Type B pancreatic cell (in vitro differentiated cells): ENCODE results near the gene IL1RAPL2. TPM values are rescaled to one million over a fixed set of nuclear protein-coding genes. Genes with fewer than 3 reads are reported as not detected.

Experiments used
- DNase-seq: peaks from one replicate; pipeline ENCODE4 v3.0.0; 2021; ENCODE audit warnings: mixed read lengths; ENCODE audit not compliant: unreplicated experiment; ENCODE audit errors: extremely low spot score
- H3K27ac Mint-ChIP-seq: 2 replicates; pipeline ENCODE4 v1.8.0; 2021; ENCODE audit warnings: mild to moderate bottlenecking, mixed read lengths
- H3K27me3 Mint-ChIP-seq: 2 replicates; pipeline ENCODE4 v1.8.0; 2021; ENCODE audit warnings: mixed read lengths
- H3K36me3 Mint-ChIP-seq: 2 replicates; pipeline ENCODE4 v1.8.0; 2021; ENCODE audit warnings: mixed read lengths
- H3K4me1 Mint-ChIP-seq: one replicate; pipeline ENCODE4 v1.8.0; 2021; ENCODE audit warnings: mixed read lengths; ENCODE audit not compliant: unreplicated experiment
- H3K4me3 Mint-ChIP-seq: 2 replicates; pipeline ENCODE4 v1.8.0; 2021; ENCODE audit warnings: mild to moderate bottlenecking, mixed read lengths
- H3K9me3 Mint-ChIP-seq: 2 replicates; pipeline ENCODE4 v1.8.0; 2021; ENCODE audit warnings: mixed read lengths
- CTCF ChIP-seq: fragments of 200-600 bp; sonication (generic); conservative IDR thresholded peaks from 2 replicates; pipeline ENCODE4 v1.5.0; 2021; ENCODE audit warnings: antibody characterized with exemption, mild to moderate bottlenecking
- total RNA-seq: library from RNA; stranded (reverse); gene quantifications from 2 replicates; pipeline ENCODE4 v1.2.1, GENCODE V29; 2021; ENCODE audit warnings: low replicate concordance

IL1RAPL2 gene
- total RNA-seq, 1 donor from 2014 or later = 4.5 TPM

GRCh38 chrX:105703876-105704275 lies 1137.9 kb downstream of the IL1RAPL2 start:
- Mint-ChIP-seq H3K4me3 (no peak overlapping the region), H3K4me1 (peaks cover 6% of the 10 kb centered on the region), H3K36me3 (no peaks in the 10 kb centered on the region), H3K27me3 (no peaks in the 10 kb centered on the region), H3K27ac (no peak overlapping the region), H3K9me3 (no peaks in the 10 kb centered on the region)
- no peak for DNase-seq
- no peak for TF ChIP-seq CTCF

DNA sequence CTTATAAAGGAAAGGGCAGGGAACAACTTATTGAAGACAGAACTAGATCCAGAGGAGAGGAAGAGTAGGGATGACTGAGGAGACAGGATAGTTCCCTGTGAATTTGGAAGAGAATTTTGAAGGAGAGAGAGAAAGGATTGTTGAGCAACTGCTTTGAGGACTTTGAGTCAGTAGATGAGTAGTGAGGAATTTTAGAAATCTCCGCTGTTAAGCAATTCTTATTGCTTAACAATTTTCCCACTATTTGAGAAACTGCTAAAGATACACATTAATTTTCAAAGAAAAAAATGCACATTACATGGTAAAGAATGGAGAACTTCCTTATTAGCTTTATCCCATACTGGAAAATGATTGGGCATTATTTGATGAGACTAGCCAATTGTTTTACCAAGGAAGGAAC lies 1140.0 kb downstream of the IL1RAPL2 start:
- H3K4me3 Mint-ChIP-seq = no peak overlapping the region
- H3K27me3 Mint-ChIP-seq = no peaks in the 10 kb centered on the region
- no peak for DNase-seq
- no peaks in the 10 kb centered on the region for H3K9me3 Mint-ChIP-seq
- no peaks in the 10 kb centered on the region for H3K36me3 Mint-ChIP-seq
- no peaks in the 10 kb centered on the region for H3K4me1 Mint-ChIP-seq
- H3K27ac Mint-ChIP-seq = no peak overlapping the region
- no peak for TF ChIP-seq CTCF

GRCh38 chrX:105711805-105712204 lies 1145.8 kb downstream of the IL1RAPL2 start:
- H3K4me3 Mint-ChIP-seq = no peak overlapping the region
- DNase-seq = no peak
- peaks cover 15% of the 10 kb centered on the region for H3K9me3 Mint-ChIP-seq
- no peaks in the 10 kb centered on the region for H3K27me3 Mint-ChIP-seq
- no peak for TF ChIP-seq CTCF
- no peak overlapping the region for H3K27ac Mint-ChIP-seq
- H3K36me3 Mint-ChIP-seq = no peaks in the 10 kb centered on the region
- H3K4me1 Mint-ChIP-seq = no peaks in the 10 kb centered on the region

DNA sequence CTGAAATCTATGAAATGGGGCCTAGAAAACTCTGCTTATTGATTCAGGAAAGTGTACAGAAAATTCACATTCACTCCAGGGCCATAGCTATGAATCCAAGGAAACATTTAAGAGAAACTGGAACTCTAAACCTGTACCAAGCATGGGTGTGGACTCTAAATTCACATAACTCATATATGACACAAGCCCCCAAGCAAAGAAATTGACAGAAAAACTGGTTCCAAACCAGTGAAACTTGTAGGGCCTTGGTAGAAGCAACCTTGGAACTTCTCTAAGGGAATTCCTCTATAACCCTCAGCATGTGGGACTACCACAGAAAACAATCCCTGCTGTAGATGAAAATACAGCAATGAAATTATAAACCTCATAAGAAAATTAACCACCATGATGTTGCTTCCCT lies 1149.7 kb downstream of the IL1RAPL2 start:
- DNase-seq = no peak
- peak overlapping the region; percentile 68 for H3K4me3 Mint-ChIP-seq
- H3K4me1 Mint-ChIP-seq = no peaks in the 10 kb centered on the region
- no peaks in the 10 kb centered on the region for H3K27me3 Mint-ChIP-seq
- TF ChIP-seq CTCF = no peak
- H3K9me3 Mint-ChIP-seq = peaks cover 15% of the 10 kb centered on the region
- peak overlapping the region; percentile 61 for H3K27ac Mint-ChIP-seq
- no peaks in the 10 kb centered on the region for H3K36me3 Mint-ChIP-seq

DNA sequence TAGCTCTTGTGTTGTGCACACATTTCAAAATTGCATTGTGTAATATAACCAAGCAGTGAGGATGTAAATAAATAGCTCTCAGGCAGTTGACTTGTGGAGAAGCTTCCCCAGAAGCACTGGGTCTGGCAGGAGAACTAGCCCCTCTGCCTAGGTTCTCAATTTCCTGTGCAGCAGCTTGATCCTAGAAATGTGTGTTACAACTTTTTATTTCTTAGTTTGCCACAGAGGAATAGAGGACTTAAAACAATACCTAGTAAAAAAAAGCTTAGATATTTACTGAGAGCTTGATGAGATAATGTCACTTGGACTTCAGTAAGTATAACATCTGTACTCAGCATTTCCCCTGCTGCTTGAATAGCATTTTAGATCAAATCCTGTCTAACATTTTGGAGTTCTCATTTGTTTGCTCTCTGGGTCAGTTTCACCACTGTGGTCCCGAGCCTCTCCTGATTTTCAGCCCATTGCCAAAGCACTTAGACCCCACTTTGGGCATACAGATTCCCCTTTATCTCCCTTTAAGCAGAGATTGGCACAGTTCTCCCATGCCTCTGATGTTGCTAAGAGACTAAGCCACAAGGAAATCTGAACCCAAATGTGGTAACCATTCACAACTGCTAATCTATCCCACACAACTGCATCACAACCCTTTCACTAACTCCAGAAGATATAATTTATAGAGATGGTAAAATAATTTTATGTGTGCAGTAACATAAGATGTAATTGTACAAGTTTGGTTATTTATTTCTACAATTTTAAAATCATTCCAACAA lies 1158.2 kb downstream of the IL1RAPL2 start:
- Mint-ChIP-seq H3K4me1 (no peaks in the 10 kb centered on the region), H3K36me3 (no peaks in the 10 kb centered on the region), H3K27ac (no peak overlapping the region), H3K27me3 (no peaks in the 10 kb centered on the region), H3K4me3 (no peak overlapping the region), H3K9me3 (no peaks in the 10 kb centered on the region)
- DNase-seq = no peak
- TF ChIP-seq CTCF = no peak
